ENCODE measurements around the gene DGKH.

DGKH gene

GRCh38 chr13:42284068-42284467 lies 235.6 kb downstream of the DGKH start:
- TF ChIP-seq POU2F2 (IDR thresholded peaks at IDR 0.05; ENCODE audit: low read depth, low read length) = no peak
- TF ChIP-seq TAF1 (IDR thresholded peaks at IDR 0.05; ENCODE audit: low read depth, low read length) = no peak
- TF ChIP-seq SPI1 (IDR thresholded peaks at IDR 0.05; ENCODE audit: low read depth, low read length) = no peak
- no peak for TF ChIP-seq PAX5 (IDR thresholded peaks at IDR 0.05; ENCODE audit: insufficient read depth, low read length, severe bottlenecking)
- no peak for TF ChIP-seq POLR2A (IDR thresholded peaks at IDR 0.05; ENCODE audit: low read depth, low read length)
- TF ChIP-seq POLR2AphosphoS5 (IDR thresholded peaks at IDR 0.05; ENCODE audit: low read depth, low read length) = no peak
- FAIRE-seq = no peak
- DNase-seq (ENCODE audit: insufficient read length, low spot score) = no peak
